Heart right ventricle (tissue), 16 donors: Measurements from ENCODE around the gene TPSAB1. TPM values are rescaled to one million over a fixed set of nuclear protein-coding genes. Genes with fewer than 3 reads are reported as not detected.

ENCODE experiments used
- ATAC-seq, 8 donors: fragments of 200-7000 bp; cut with Tn5 transposase; one replicate each; pipeline ENCODE4 v1.9.1; 2020; ENCODE audit warnings: mild to moderate bottlenecking in 8 of 8, moderate library complexity in 8 of 8, moderate number of reproducible peaks in 1 of 8
- DNase-seq, 2 donors: peaks; one replicate each; pipeline ENCODE4 v3.0.0-alpha.2; 2020
- H3K27ac ChIP-seq, 10 donors: fragments of 200-600 bp; sonication (generic) in 2 of 10; one replicate each; pipeline versions ENCODE4 v1.5.0 to v1.8.0; 2020 to 2022; ENCODE audit warnings: mild to moderate bottlenecking in 3 of 10
- H3K27me3 ChIP-seq, 7 donors: fragments of 200-600 bp; one replicate each; pipeline ENCODE4 v1.8.0; 2021 to 2022; ENCODE audit warnings: mild to moderate bottlenecking in 2 of 7
- H3K36me3 ChIP-seq, 9 donors: fragments of 200-600 bp; sonication (generic) in 1 of 9; one replicate each; pipeline versions ENCODE4 v1.5.0 to v1.8.0; 2020 to 2022; ENCODE audit warnings: mild to moderate bottlenecking in 2 of 9
- H3K4me1 ChIP-seq, 9 donors: fragments of 200-600 bp; sonication (generic) in 1 of 9; one replicate each; pipeline versions ENCODE4 v1.5.0 to v1.8.0; 2020 to 2022; ENCODE audit warnings: mild to moderate bottlenecking in 4 of 9
- H3K4me3 ChIP-seq, 10 donors: fragments of 200-600 bp; sonication (generic) in 2 of 10; one replicate each; pipeline versions ENCODE4 v1.5.0 to v1.8.0; 2020 to 2022; ENCODE audit warnings: mild to moderate bottlenecking in 7 of 10, moderate library complexity in 2 of 10
- H3K9me3 ChIP-seq, 11 donors: fragments of 200-600 bp in 10 of 11; sonication (generic) in 2 of 11; one replicate each; pipeline versions ENCODE4 v1.5.0 to v1.8.0; 2013 to 2022; ENCODE audit warnings: mild to moderate bottlenecking in 2 of 11, control low read depth in 1 of 11, moderate library complexity in 1 of 11
- WGBS, 2 donors: extraction: QIAGEN DNeasy Blood & Tissue Kit; methylation state at CpG; one replicate each; pipeline ENCODE4 v1.1.7; 2013; ENCODE audit warnings: inconsistent platforms in 1 of 2; 5-methylcytosine and 5-hydroxymethylcytosine counted together
- intact Hi-C, 10 donors: fragments of 100-400 bp; cut with DNase I; formaldehyde crosslinking; loops; one replicate each; pipeline versions ENCODE4 v1.11.1 to v1.14.2; 2022
- polyA plus RNA-seq, 2 donors: library from polyadenylated mRNA; stranded (reverse); fragments of 200-250 nt; gene quantifications; one replicate each; pipeline ENCODE4 v1.2.3, GENCODE V29; 2013
- total RNA-seq, 10 donors: library from RNA; stranded (reverse); fragmentation: NEBNext Ultra II Directional in 3 of 10; extraction: Animal tissue kit (Norgen Biotek cat#: 25700) in 3 of 10; gene quantifications; one replicate each; pipeline versions ENCODE4 v1.2.1 to v1.2.4, GENCODE V29; 2021 to 2023
- TF ChIP-seq, protein P1 (sequence below), 9 donors: fragments of 200-600 bp; sonication (generic) in 2 of 9; IDR thresholded peaks; one replicate each; pipeline versions ENCODE4 v1.5.0 to v1.8.0; 2021 to 2022; ENCODE audit warnings: antibody characterized with exemption in 9 of 9, mild to moderate bottlenecking in 5 of 9, moderate library complexity in 1 of 9
- donor health status: Arrhythmogenic right ventricular cardiomyopathy.
- donor health status: ischemic (EF 13 %, LVEDD 7.1; RV severe dilation, severe dysfunction).
- donor health status: healthy with polysubstance abuse.
- donor health status: DM: no; HTN: yes; CAD: no.
- donor health status: DM: no; HTN: no; CAD: no.
- donor health status: ischemic (EF 25% LVEDD 6.9; RV normal size, moderate dysfunction).
- donor health status: ischemic (EF 25% LVEDD 5.7; RV mildly dilated, moderate dysfunction).
- donor health status: healthy.
- donor health status: DM: yes; HTN: yes; CAD: no.
- donor health status: Ischemic cardiomyopathy.
- donor health status: ischemic (EF 35%, LVEDD 5.7; RV mildly dilated, moderate dysfunction).
- donor health status: nonischemic (EF 11% LVEDD 7.7; RV severe dilation, severe dysfunction).
- donor health status: DM: yes; HTN: yes; CAD: no.
- donor health status: PGD.
- donor health status: ischemic (EF 29% LVEDD 5.4; RV normal size, mild dysfunction).
- donor health status: nonischemic (EF 23%, LVEDD 6.1; RV moderate dilation, normal function).

The TPSAB1 gene
- total and polyA plus RNA-seq, 12 donors: 0.53 to 11.4 (median 2.2) TPM

GRCh38 chr16:1290860-1291575, 50.5 kb downstream of the TPSAB1 start:
- DNase-seq (no peak), ATAC-seq (no peak)
- no peaks in the 10 kb centered on the region for H3K36me3 ChIP-seq
- intact Hi-C loops: no loop called here
- H3K9me3 ChIP-seq: no peaks in the 10 kb centered on the region
- H3K4me3 ChIP-seq: no peak overlapping the region
- H3K27ac ChIP-seq: no peak overlapping the region
- H3K4me1 ChIP-seq: peaks cover 0 to 15% (median 0%) of the 10 kb centered on the region in 9 donors
- TF ChIP-seq, protein P1, sequence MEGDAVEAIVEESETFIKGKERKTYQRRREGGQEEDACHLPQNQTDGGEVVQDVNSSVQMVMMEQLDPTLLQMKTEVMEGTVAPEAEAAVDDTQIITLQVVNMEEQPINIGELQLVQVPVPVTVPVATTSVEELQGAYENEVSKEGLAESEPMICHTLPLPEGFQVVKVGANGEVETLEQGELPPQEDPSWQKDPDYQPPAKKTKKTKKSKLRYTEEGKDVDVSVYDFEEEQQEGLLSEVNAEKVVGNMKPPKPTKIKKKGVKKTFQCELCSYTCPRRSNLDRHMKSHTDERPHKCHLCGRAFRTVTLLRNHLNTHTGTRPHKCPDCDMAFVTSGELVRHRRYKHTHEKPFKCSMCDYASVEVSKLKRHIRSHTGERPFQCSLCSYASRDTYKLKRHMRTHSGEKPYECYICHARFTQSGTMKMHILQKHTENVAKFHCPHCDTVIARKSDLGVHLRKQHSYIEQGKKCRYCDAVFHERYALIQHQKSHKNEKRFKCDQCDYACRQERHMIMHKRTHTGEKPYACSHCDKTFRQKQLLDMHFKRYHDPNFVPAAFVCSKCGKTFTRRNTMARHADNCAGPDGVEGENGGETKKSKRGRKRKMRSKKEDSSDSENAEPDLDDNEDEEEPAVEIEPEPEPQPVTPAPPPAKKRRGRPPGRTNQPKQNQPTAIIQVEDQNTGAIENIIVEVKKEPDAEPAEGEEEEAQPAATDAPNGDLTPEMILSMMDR (IDR thresholded peaks at IDR 0.05): no peak
- H3K27me3 ChIP-seq: peaks cover 5 to 86% (median 73%) of the 10 kb centered on the region in 7 donors
- 61 to 63% methylated on average over 29 of the region's 29 CpGs for WGBS, 2 donors

DNA sequence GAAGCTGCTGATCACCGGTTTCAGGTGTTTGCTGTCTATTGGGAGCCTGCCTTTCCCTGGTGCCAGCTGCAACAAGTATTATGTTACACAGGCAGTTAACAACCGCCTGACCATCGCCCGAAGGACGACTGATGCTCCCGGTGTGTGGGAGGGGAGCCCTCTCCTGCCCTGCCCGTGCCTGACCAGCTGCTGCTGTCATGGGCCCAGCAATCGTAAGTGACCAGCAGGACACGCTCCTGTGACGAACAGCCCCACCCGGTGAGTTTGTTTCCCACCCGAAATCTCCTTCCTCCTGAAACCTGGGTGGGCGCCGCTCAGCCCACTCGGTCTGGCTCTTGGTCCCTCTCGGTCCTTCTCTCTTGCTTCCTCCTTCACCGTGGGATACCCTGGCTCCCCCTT, 51.1 kb downstream of the TPSAB1 start:
- Histone ChIP-seq H3K4me3 (no peak overlapping the region), H3K36me3 (no peaks in the 10 kb centered on the region), H3K27ac (no peak overlapping the region), H3K27me3 (peaks cover 5 to 84% (median 70%) of the 10 kb centered on the region in 7 donors), H3K4me1 (peaks cover 0 to 15% (median 0%) of the 10 kb centered on the region in 9 donors), H3K9me3 (no peaks in the 10 kb centered on the region)
- ATAC-seq (no peak), DNase-seq (no peak)
- intact Hi-C loops: no loop called here
- WGBS, 2 donors: 44 to 49% methylated on average over 17 of the region's 17 CpGs
- TF ChIP-seq, protein P1 (IDR thresholded peaks at IDR 0.05): no peak

Other genes with a start within 250 kb of the TPSAB1 start
- gene SSTR5, start 168.0 kb upstream of the TPSAB1 start, total RNA-seq: 10 to 100 TPM in 3 of 10 donors, 1 to 10 TPM in 7; 2.1 to 32.0 (median 6.5) TPM
- gene SSTR5, start 168.0 kb upstream of the TPSAB1 start, polyA plus RNA-seq: 1 to 10 TPM in 1 of 2 donors, under 1 TPM in 1; 0.39 to 1.4 TPM
- gene C1QTNF8, start 144.5 kb upstream of the TPSAB1 start, total RNA-seq: under 1 TPM in 1 of 10 donors, not detected in 9; 0.15 TPM
- not detected for gene C1QTNF8, start 144.5 kb upstream of the TPSAB1 start, polyA plus RNA-seq
- gene CACNA1H, start 87.6 kb upstream of the TPSAB1 start, total RNA-seq: 1 to 10 TPM; 1.7 to 6.0 (median 2.2) TPM
- gene CACNA1H, start 87.6 kb upstream of the TPSAB1 start, polyA plus RNA-seq: 1 to 10 TPM; 7.1 to 8.7 TPM
- under 1 TPM in 1 of 10 donors, not detected in 9; 0.37 TPM for gene TPSG1, start 15.4 kb upstream of the TPSAB1 start, total RNA-seq
- under 1 TPM in 1 of 2 donors, not detected in 1; 0.06 TPM for gene TPSG1, start 15.4 kb upstream of the TPSAB1 start, polyA plus RNA-seq
- 1 to 10 TPM in 7 of 10 donors, under 1 TPM in 3; 0.33 to 5.2 (median 1.8) TPM for gene TPSB2, start 10.5 kb upstream of the TPSAB1 start, total RNA-seq
- gene TPSB2, start 10.5 kb upstream of the TPSAB1 start, polyA plus RNA-seq: 1 to 10 TPM; 1.7 to 6.4 TPM
- under 1 TPM in 3 of 10 donors, not detected in 7; 0.28 to 0.44 (median 0.33) TPM for gene TPSD1, start 15.4 kb downstream of the TPSAB1 start, total RNA-seq
- under 1 TPM; 0.12 to 0.51 TPM for gene TPSD1, start 15.4 kb downstream of the TPSAB1 start, polyA plus RNA-seq
- 10 to 100 TPM; 70.6 to 99.8 (median 84.6) TPM for gene UBE2I, start 68.9 kb downstream of the TPSAB1 start, total RNA-seq
- gene UBE2I, start 68.9 kb downstream of the TPSAB1 start, polyA plus RNA-seq: 10 to 100 TPM; 63.1 to 76.4 TPM
- 1 to 10 TPM in 9 of 10 donors, under 1 TPM in 1; 0.37 to 3.8 (median 2.0) TPM for gene BAIAP3, start 92.9 kb downstream of the TPSAB1 start, total RNA-seq
- 1 to 10 TPM; 1.4 to 6.8 TPM for gene BAIAP3, start 92.9 kb downstream of the TPSAB1 start, polyA plus RNA-seq
- 10 to 100 TPM; 41.5 to 63.6 (median 56.0) TPM for gene TSR3, start 111.2 kb downstream of the TPSAB1 start, total RNA-seq
- gene TSR3, start 111.2 kb downstream of the TPSAB1 start, polyA plus RNA-seq: 10 to 100 TPM; 43.7 to 83.4 TPM
- 10 to 100 TPM; 24.8 to 43.4 (median 29.9) TPM for gene GNPTG, start 111.2 kb downstream of the TPSAB1 start, total RNA-seq
- gene GNPTG, start 111.2 kb downstream of the TPSAB1 start, polyA plus RNA-seq: 10 to 100 TPM; 44.5 to 56.3 TPM
- gene UNKL, start 174.0 kb downstream of the TPSAB1 start, total RNA-seq: 10 to 100 TPM in 7 of 10 donors, 1 to 10 TPM in 3; 6.8 to 20.4 (median 11.4) TPM
- gene UNKL, start 174.0 kb downstream of the TPSAB1 start, polyA plus RNA-seq: 10 to 100 TPM in 1 of 2 donors, 1 to 10 TPM in 1; 3.3 to 11.6 TPM
- 10 to 100 TPM in 9 of 10 donors, 1 to 10 TPM in 1; 7.8 to 14.9 (median 12.5) TPM for gene UQCC4, start 180.0 kb downstream of the TPSAB1 start, total RNA-seq
- 10 to 100 TPM in 1 of 2 donors, 1 to 10 TPM in 1; 9.0 to 30.5 TPM for gene UQCC4, start 180.0 kb downstream of the TPSAB1 start, polyA plus RNA-seq
- under 1 TPM in 4 of 10 donors, not detected in 6; 0.32 to 0.61 (median 0.47) TPM for gene PERCC1, start 190.4 kb downstream of the TPSAB1 start, total RNA-seq
- gene PERCC1, start 190.4 kb downstream of the TPSAB1 start, polyA plus RNA-seq: under 1 TPM; 0.04 to 0.59 TPM
- 1 to 10 TPM in 4 of 10 donors, under 1 TPM in 6; 0.17 to 2.7 (median 0.75) TPM for gene CCDC154, start 203.9 kb downstream of the TPSAB1 start, total RNA-seq
- 1 to 10 TPM in 1 of 2 donors, under 1 TPM in 1; 0.49 to 5.9 TPM for gene CCDC154, start 203.9 kb downstream of the TPSAB1 start, polyA plus RNA-seq
- 10 to 100 TPM; 29.9 to 60.1 (median 35.1) TPM for gene CLCN7, start 234.3 kb downstream of the TPSAB1 start, total RNA-seq
- gene CLCN7, start 234.3 kb downstream of the TPSAB1 start, polyA plus RNA-seq: 10 to 100 TPM; 29.5 to 60.6 TPM
- gene PTX4, start 248.2 kb downstream of the TPSAB1 start, total RNA-seq: not detected
- not detected for gene PTX4, start 248.2 kb downstream of the TPSAB1 start, polyA plus RNA-seq